ENCODE data around the gene HUS1.
"Not testable (repeated sequence)": the region's sequence is repeated elsewhere in the genome, so short reads cannot be mapped to it uniquely, and the experiment has no call there.

The HUS1 gene

GRCh38 chr7:47943676-47944474, 35.5 kb downstream of the HUS1 start:
- no peak for DNase-seq

GRCh38 chr7:47942651-47943050, 36.8 kb downstream of the HUS1 start:
- not testable (repeated sequence) for DNase-seq

DNA sequence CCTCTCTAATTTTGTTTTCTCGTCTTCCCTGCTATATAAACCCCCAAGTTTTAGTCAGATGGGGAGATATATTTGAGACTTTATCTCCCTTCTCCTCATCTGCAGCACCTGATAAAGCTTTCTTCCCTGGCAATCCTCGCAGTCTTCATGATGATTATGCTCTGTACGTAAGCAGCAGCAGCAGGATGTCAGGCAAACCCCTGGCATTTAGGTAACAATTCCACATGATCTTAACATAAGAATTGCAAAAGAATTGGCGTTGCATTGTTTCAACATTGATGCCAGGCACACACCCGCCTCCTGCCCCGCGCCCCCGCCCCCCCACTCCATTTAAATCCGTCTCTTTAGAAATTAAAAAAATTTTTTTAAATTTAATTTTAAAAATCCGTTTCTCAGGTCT, 37.3 kb downstream of the HUS1 start:
- DNase-seq = no peak

DNA sequence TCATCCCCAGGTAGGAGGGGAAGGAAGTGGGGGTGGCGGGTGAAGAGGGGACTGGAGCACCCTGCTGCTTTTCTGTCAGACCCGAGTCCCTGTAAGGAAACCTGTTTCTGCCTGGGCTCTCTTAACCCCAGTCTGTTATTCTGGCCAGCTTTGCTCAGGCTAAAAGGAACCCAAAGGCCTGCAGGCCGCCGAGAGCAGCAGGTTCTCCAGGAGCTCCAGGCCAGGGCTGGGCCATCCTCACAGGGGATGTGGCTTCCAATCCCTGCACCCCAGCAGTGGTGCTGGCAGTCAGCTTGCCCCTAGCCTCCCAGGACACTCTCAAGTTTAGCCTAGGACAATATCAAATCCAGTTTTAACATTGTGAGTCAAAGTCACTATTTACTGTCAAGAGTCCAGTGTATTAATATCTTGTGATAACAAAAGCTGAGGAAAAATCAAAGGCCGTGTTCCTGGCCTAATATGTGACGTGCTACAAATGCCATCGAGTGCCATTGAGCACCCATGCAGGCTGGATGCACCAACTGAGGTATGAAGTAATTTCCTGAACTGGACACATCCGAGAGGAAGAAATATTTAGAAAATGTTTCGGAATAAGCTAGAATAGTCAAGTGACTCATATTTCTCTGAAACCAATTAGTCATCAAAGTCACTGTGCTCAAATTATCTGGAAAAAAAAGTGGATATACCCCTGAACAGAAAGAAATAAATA, 38.1 kb downstream of the HUS1 start:
- DNase-seq = no peak

DNA sequence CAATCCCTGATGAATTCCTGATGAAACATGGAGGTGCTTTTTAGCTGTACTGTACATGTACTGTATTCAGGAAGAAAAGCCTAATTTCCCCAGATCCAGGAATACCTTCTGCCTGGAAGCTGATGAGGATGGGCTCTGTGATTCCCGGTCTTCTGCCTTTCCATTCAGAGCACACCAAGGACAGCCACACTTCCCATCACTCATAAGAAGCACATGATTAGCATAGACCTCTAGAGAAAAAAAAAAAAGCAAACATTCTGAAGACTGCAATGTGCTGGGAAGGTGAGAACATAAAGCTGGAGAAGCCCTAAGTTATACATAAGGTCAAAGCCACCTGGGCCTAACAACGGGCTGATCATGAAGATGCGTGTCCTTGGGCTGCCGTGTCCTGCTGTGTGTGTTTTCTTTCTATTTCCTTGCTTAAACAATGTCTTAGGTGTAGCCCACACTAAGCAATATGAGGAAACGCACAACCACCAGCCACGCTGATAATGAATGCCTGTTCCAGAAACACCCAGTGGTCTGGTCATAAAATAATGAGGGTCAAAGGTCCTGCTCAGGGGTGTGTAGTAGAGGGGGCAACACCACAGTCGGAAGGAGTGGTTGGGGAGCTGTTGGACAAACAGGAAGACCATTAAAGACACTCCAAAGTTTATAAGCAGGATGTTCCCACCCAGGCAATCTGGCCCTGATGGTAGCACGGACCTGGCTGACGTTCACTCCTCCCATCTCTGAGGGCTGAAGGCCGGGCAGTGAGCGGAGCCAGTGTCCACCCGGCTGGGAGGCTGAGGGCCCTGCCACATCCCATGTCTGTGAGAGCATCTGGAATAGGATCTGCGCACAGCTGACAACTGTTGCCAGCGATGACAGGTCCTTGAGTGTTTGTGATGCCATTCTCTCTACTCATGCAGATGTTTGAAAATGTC, 39.1 kb downstream of the HUS1 start:
- no peak for DNase-seq

GRCh38 chr7:47939425-47940036, 39.9 kb downstream of the HUS1 start:
- DNase-seq = no peak

DNA sequence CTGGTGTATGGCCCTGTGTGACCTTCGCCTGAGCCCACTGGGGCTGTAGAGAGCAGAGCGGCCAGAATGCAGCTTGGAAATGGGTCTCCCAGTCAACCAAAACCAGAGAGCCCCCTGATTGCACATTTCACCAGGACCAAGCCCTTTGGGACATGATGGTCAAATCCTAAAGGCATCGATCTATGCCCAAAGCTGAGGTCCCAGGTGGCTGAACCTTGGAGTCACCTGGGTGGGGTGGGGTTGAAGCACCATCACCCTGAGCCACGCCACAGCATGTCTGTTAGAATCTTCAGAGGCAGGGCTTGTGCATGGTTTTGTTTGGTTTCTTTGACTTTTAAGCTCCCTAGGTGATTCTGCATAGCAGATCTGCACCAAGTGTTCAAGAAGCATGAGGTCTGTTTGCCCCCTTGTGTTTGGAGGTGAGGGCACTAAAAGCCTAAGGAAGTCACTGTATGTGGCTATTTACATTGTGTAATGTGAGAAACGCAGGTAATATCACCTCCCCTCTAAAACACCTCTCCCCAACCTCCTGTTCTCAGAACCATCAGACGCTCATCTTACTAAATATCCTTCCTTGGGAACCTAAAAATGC, 40.7 kb downstream of the HUS1 start:
- no peak for DNase-seq

- DNase-seq = no peak
Observed at GRCh38 chr7:47937711-47938573, 41.5 kb downstream of the HUS1 start.

DNA sequence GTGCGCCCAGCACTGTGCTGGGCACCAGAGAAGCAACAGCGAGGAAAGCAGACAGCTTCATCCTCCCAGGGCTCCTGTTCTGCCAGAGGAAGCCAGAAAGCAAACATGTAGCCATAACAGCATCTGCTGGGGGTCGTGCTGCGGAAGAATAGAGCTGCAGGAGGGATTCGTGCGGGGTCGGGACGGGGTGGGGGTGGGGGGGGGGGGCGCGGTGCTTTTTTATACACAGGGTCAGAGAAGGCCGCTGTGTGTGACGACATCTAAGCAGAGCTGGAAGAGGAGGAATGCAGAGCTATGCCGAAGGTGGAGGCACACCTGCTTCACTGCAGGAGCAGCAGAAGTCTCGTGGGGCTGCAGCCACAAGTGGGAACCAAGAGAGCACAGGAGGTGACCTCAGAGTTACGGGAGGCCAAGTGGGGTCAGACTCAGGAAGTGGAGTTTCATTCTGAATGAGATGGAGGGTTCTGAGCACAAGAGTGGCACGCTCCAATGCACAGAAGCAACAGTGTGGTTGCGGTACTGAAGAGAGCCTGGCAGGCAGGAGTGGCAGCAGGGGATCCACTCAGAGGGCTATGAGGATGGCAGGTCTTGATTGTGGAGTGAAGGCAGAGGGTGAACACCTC, 42.2 kb downstream of the HUS1 start:
- DNase-seq = no peak

DNA sequence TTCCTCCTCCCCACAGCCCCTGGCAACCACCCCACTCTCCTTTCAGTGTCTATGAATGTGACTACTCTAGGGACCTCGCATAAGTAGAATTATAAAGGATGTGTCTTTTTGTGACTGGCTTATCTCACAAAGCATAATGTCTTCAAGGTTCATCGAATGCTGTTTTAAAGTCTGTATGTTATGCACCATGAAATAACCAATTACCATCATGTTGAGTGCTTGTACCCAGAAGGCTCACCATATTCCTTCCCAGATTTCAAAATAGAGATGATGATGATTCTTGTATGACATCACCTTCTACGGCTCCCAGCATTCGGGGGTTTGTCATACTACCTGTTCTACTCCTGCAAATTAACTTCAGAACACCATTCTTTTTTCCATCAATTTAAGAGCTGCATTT, 43.1 kb downstream of the HUS1 start:
- no peak for DNase-seq

- DNase-seq = no peak
Observed at GRCh38 chr7:47935336-47935735, 44.1 kb downstream of the HUS1 start.

DNA sequence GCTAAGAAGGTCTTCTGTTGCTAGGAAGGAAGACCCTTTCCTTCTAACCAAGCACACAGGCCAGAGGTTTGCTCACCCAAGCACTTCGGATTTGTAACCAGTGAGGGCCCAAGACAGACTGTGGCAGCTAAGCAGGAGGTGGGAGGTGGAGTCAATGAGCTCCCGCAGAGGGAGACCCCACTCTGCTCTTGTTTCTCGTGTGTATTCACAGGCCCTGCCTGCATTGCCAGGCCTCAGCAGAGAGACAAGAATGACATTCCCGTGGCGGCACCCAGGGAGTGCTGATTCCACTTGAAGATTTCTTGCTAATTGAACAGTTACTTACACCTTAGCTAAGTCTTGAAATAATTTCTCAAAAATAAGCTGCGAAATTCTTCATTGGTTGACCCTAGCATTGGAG, 44.6 kb downstream of the HUS1 start:
- DNase-seq = no peak

- no peak for DNase-seq
Observed at GRCh38 chr7:47933215-47933614, 46.2 kb downstream of the HUS1 start.

GRCh38 chr7:47932466-47933037, 46.9 kb downstream of the HUS1 start:
- DNase-seq = no peak

DNA sequence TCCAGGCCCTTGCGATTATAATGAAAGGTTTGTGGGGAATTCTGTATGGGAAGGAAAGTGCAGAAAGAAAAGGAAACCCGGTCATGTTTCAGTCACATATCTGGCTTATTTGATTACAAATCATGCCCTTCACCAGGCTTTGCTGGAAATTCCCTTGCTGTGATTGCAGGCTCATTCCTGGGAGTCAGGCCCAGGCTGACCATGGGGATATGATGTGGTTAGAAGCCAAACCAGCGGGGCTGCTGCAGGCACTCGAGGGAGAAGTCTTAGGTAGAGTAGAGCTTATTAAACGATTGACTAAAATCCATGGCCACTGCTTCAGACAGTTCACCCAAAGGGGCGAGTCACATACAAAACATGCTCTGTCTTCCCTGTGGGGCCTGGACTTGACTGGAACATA, 47.4 kb downstream of the HUS1 start:
- DNase-seq = no peak

- DNase-seq = no peak
Observed at GRCh38 chr7:47931005-47932004, 48.1 kb downstream of the HUS1 start.

GRCh38 chr7:47924266-47924665, 55.1 kb downstream of the HUS1 start:
- no peak for DNase-seq

DNA sequence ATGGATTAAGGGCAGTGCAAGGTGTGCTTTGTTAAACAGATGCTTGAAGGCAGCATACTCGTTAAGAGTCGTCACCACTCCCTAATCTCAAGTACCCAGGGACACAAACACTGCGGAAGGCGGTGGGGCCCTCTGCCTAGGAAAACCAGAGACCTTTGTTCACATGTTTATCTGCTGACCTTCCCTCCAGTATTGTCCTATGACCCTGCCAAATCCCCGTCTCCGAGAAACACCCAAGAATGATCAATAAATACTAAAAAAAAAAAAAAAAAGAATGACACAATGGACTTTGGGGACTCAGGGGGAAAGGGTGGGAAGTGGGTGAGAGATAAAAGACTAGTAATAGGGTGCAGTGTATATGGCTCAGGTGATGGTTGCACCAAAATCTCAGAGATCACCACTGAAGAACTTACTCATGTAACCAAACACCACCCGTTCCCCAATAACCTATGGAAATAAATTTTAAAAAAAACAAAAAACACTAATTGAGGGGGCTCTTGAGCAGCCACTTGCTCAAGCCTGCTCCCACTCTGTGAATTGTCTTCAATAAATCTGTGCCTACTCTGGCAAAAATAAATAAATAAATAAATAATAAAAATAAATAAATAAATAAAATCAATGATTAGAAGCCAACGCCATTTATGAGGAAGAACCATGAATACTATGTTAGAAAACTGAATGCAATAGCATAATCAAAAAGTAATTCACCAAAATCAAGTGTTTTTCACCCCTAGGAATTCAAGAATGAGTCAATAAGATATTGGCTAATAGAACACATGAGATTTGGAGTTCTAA, 56.1 kb downstream of the HUS1 start:
- DNase-seq = not testable (repeated sequence)

Data from NCI-H446 (cell line).